Small intestine (tissue), 7 donors: ENCODE measurements around the gene PHLDB1. TPM values are rescaled to one million over a fixed set of nuclear protein-coding genes. Genes with fewer than 3 reads are reported as not detected.
"Not testable (repeated sequence)": the region's sequence is repeated elsewhere in the genome, so short reads cannot be mapped to it uniquely, and the experiment has no call there.

Source experiments
- DNase-seq, 2 donors: peaks; one replicate each; pipeline versions ENCODE4 v3.0.0 to v3.0.0-alpha.2; 2013
- FAIRE-seq: peaks from 2 replicates; lab custom pipeline; 2012; peaks lifted over from hg19 to GRCh38; lab: Jason Lieb, UNC
- H3K27ac ChIP-seq, 3 donors: one replicate each; pipeline ENCODE4 v1.5.1; 2013; ENCODE audit warnings: low read length in 2 of 3, mild to moderate bottlenecking in 2 of 3, control low read depth in 1 of 3, inconsistent platforms in 1 of 3, low read depth in 1 of 3, moderate library complexity in 1 of 3
- H3K27me3 ChIP-seq, 3 donors: one replicate each; pipeline ENCODE4 v1.6.1; 2013; ENCODE audit warnings: low read length in 3 of 3, inconsistent platforms in 1 of 3; ENCODE audit not compliant: control insufficient read depth in 3 of 3, insufficient read depth in 3 of 3
- H3K36me3 ChIP-seq, 3 donors: one replicate each; pipeline ENCODE4 v1.6.1; 2013; ENCODE audit warnings: low read length in 3 of 3, inconsistent platforms in 1 of 3, low read depth in 1 of 3, mild to moderate bottlenecking in 1 of 3, moderate library complexity in 1 of 3; ENCODE audit not compliant: control insufficient read depth in 3 of 3, insufficient read depth in 2 of 3
- H3K4me1 ChIP-seq, 3 donors: one replicate each; pipeline ENCODE4 v1.6.1; 2013; ENCODE audit warnings: low read length in 2 of 3, inconsistent platforms in 1 of 3, low read depth in 1 of 3, mild to moderate bottlenecking in 1 of 3, moderate library complexity in 1 of 3; ENCODE audit not compliant: control insufficient read depth in 3 of 3, insufficient read depth in 2 of 3
- H3K4me3 ChIP-seq, 3 donors: one replicate each; pipeline ENCODE4 v1.5.1; 2013; ENCODE audit warnings: low read length in 3 of 3, control low read depth in 1 of 3, inconsistent platforms in 1 of 3, low read depth in 1 of 3, mild to moderate bottlenecking in 1 of 3, moderate library complexity in 1 of 3
- H3K9me3 ChIP-seq, 2 donors: one replicate each; pipeline ENCODE4 v1.6.1; 2013; ENCODE audit warnings: low read depth in 1 of 2, low read length in 1 of 2; ENCODE audit not compliant: control insufficient read depth in 2 of 2, insufficient read depth in 1 of 2
- WGBS, 3 donors: extraction: QIAGEN DNeasy Blood & Tissue Kit; methylation state at CpG; one replicate each; pipeline ENCODE4 v1.1.7; 2013; 5-methylcytosine and 5-hydroxymethylcytosine counted together
- polyA plus RNA-seq, 4 donors: library from polyadenylated mRNA; stranded (reverse) in 3 of 4; unstranded in 1 of 4; fragments of 200-250 nt in 3 of 4; fragments of 120-200 nt in 1 of 4; gene quantifications; one replicate each; pipeline versions ENCODE4 v1.2.1 to v1.2.3, GENCODE V29; 2013
- donor health status: healthy with polysubstance abuse.
- donor health status: control.
- donor health status: control.
- donor health status: Bipolar disorder and iron deficiency.
- donor health status: healthy.

Gene PHLDB1
- polyA plus RNA-seq, 4 donors = 14.1 to 30.7 (median 21.9) TPM

DNA sequence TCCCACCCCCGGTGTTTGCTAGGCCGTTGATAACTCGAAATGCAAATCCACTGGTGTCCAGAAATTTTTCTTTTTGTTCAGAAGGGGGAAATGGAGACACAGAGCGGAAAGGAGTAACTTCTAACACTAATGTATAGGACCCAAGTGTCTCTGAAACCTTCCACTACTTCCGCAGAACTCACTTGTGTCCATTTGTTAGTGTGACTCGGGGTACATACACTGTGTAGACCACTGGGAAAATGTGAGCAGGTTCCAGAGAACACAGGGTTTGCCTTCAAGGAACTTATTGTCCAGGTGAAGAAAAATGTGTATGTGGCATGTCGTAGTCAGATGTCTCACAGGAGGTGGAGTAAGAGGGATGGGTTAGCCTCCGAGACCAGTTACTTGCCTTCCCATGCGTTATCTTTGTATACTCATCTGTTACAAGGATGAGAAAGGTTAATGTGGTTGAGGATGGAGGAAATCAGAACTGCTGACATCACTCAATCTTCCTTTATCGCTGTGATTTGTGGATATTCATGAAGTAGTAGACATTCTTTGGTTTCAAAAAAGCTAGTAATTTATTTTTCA, 34.3 kb upstream of the PHLDB1 start:
- Histone ChIP-seq H3K36me3 (peaks cover 0 to 13% (median 2%) of the 10 kb centered on the region in 3 donors), H3K4me3 (peak overlapping the region; percentile 82 to 100 (median 99)), H3K4me1 (peaks cover 2 to 5% (median 5%) of the 10 kb centered on the region in 3 donors), H3K9me3 (no peaks in the 10 kb centered on the region), H3K27ac (peak overlapping the region; percentile 96 to 99 (median 98)), H3K27me3 (no peaks in the 10 kb centered on the region)
- WGBS, 3 donors = 1 to 2% (median 2%) methylated on average over 10 of the region's 10 CpGs
- peak; percentile 61 to 65 for DNase-seq
- FAIRE-seq = no peak

DNA sequence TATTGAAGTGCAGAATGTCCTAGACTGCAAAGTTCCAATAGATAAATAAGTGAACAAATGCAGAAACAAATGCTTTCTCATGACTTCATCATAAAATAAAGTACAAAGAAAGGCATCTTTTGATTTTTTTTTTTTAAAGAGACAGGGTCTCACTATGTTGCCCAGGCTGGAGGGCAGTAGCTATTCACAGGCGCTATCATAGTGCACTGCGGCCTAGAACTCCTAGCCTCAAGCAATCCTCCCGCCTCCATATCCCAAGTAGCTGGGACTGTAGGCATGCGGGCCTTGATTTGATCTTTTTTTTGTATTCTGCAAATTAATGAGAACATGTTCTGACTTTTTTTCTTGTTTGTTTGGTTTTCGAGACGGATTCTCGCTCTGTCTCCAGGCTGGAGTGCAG, 32.8 kb upstream of the PHLDB1 start:
- peaks cover 2 to 5% (median 5%) of the 10 kb centered on the region in 3 donors for H3K4me1 ChIP-seq
- no peak for FAIRE-seq
- H3K9me3 ChIP-seq = no peaks in the 10 kb centered on the region
- no peaks in the 10 kb centered on the region for H3K27me3 ChIP-seq
- WGBS, 3 donors = 80 to 95% (median 84%) methylated on average over 7 of the region's 7 CpGs
- no peak overlapping the region for H3K4me3 ChIP-seq
- no peak for DNase-seq
- no peak overlapping the region for H3K27ac ChIP-seq
- peaks cover 0 to 13% (median 2%) of the 10 kb centered on the region in 3 donors for H3K36me3 ChIP-seq

DNA sequence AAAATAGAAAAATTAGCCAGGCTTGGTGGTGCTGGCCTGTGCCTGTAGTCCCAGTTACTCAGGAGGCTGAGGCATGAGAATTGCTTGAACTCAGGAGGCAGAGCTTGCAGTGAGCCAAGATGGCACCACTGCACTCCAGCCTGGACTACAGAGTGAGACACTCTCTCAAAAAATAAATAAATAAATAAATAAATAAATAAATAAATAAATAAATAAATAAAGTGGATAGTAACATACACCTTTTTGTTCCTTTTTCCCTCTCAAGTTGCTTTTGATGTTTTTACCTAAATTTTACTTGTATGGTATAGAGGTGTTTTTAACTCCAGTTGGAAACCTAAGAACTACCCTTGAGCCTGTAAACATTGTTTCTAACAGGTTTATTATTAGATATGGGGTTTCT, 29.4 kb upstream of the PHLDB1 start:
- H3K27me3 ChIP-seq, H3K4me3 ChIP-seq, FAIRE-seq, H3K4me1 ChIP-seq, DNase-seq, H3K9me3 ChIP-seq, H3K27ac ChIP-seq: not testable (repeated sequence)
- peaks cover 0 to 36% (median 6%) of the 10 kb centered on the region in 3 donors for H3K36me3 ChIP-seq

DNA sequence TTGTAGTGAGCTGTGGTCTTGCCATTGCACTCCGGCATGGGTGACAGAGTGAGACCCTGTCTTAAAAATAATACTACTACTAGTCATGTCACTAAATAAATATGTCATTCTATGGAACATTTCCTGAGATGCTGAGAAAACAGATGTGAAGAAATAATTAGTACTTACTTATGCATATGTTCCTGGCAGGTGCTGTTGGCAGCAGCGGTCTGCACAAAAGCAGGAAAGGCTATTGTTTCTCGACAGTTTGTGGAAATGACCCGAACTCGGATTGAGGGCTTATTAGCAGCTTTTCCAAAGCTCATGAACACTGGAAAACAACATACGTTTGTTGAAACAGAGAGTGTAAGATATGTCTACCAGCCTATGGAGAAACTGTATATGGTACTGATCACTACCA, 26.4 kb upstream of the PHLDB1 start:
- 72 to 87% (median 85%) methylated on average over 6 of the region's 6 CpGs for WGBS, 3 donors

DNA sequence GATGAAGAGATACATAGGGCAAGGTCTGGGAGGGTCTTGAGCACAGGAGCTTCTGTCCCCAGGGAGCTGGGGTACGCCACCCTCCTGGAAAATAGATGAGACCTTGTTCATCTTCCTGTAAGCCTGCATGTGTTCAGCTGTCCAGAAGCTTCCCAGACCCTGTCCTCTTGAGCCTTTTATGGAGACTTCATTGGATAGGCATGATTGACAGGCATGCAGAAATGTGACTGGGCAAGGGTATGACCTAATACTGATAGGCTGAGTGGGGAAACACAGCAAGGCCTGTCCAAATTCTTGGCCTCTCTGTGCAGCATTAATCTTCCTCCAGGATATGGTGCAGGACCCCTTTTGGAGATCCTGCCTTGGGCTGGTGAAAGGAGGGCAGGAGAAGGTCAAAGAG, 19.5 kb upstream of the PHLDB1 start:
- no peak overlapping the region for H3K27ac ChIP-seq
- no peak for DNase-seq
- H3K4me1 ChIP-seq = no peaks in the 10 kb centered on the region
- no peaks in the 10 kb centered on the region for H3K27me3 ChIP-seq
- H3K9me3 ChIP-seq = no peaks in the 10 kb centered on the region
- 96 to 100% (median 100%) methylated on average over 1 of the region's 1 CpG for WGBS, 3 donors
- H3K36me3 ChIP-seq = peaks cover 15 to 64% (median 41%) of the 10 kb centered on the region in 3 donors
- H3K4me3 ChIP-seq = no peak overlapping the region
- FAIRE-seq = no peak

More for the DNA sequence above, 26.4 kb upstream of the PHLDB1 start:
- H3K27ac ChIP-seq = no peak overlapping the region
- no peaks in the 10 kb centered on the region for H3K4me1 ChIP-seq
- H3K36me3 ChIP-seq = peaks cover 15 to 53% (median 20%) of the 10 kb centered on the region in 3 donors
- FAIRE-seq = no peak
- H3K4me3 ChIP-seq = no peak overlapping the region
- DNase-seq = no peak
- no peaks in the 10 kb centered on the region for H3K9me3 ChIP-seq
- no peaks in the 10 kb centered on the region for H3K27me3 ChIP-seq

DNA sequence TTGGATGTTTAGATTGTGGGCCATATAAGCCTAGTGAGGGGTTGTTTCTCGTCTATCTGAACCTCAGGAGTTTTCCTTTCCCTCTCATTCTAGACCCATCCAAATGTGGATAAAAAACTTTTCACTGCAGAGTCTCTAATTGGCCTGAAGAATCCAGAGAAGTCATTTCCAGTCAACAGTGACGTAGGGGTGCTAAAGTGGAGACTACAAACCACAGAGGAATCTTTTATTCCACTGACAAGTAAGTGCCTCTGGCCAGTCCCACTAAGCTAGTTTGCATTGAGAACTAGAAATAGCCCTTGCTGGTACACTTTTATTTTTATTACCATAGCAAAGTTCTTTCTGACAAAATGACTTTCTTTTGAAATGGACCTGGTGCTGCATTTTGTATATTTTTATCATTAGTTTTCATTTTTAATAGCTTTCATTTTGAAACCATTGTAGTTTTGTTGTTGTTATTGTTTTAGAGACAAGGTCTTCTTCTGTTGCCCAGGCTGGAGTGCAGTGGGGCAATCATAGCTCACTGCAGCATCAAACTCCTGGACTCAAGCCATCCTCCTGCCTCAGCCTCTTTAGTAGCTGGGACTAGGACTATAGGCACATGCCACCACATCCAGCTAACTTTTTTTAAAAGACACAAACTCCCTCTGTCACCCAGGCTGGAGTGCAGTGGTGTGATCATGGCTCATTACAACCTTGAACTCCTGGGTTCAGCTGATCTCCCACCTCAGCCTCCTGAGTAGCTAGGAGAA, 14.6 kb upstream of the PHLDB1 start:
- Histone ChIP-seq H3K4me1 (no peaks in the 10 kb centered on the region), H3K9me3 (no peaks in the 10 kb centered on the region), H3K4me3 (no peak overlapping the region), H3K36me3 (peaks cover 13 to 65% (median 42%) of the 10 kb centered on the region in 3 donors), H3K27me3 (no peaks in the 10 kb centered on the region), H3K27ac (peak overlapping the region in 1 of 3 donors; percentile 24)
- FAIRE-seq = no peak
- DNase-seq = no peak
- 84 to 96% (median 90%) methylated on average over 2 of the region's 2 CpGs for WGBS, 3 donors

DNA sequence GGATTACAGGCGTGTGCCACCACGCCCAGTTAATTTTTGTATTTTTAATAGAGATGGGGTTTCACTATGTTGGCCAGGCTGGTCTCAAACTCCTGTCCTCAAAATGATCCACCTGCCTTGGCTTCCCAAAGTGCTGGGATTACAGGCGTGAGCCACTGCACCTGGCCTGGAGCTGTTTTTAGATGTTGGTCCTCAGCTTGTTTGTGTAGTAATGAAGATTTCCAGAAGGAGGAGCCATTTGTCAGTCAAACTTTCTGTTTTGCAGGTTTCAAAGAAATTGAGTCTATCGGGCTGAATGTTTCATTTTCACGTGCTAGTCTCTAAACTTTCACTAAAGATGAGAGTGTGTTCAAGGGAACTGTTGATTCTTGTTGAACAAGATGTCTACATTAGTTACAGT, 12.4 kb upstream of the PHLDB1 start:
- peak; percentile 37 to 54 for DNase-seq
- H3K27ac ChIP-seq, H3K9me3 ChIP-seq, FAIRE-seq, H3K27me3 ChIP-seq, H3K4me1 ChIP-seq, H3K4me3 ChIP-seq: not testable (repeated sequence)
- WGBS, 3 donors = 48 to 51% (median 49%) methylated on average over 5 of the region's 5 CpGs
- peaks cover 14 to 60% (median 35%) of the 10 kb centered on the region in 3 donors for H3K36me3 ChIP-seq

DNA sequence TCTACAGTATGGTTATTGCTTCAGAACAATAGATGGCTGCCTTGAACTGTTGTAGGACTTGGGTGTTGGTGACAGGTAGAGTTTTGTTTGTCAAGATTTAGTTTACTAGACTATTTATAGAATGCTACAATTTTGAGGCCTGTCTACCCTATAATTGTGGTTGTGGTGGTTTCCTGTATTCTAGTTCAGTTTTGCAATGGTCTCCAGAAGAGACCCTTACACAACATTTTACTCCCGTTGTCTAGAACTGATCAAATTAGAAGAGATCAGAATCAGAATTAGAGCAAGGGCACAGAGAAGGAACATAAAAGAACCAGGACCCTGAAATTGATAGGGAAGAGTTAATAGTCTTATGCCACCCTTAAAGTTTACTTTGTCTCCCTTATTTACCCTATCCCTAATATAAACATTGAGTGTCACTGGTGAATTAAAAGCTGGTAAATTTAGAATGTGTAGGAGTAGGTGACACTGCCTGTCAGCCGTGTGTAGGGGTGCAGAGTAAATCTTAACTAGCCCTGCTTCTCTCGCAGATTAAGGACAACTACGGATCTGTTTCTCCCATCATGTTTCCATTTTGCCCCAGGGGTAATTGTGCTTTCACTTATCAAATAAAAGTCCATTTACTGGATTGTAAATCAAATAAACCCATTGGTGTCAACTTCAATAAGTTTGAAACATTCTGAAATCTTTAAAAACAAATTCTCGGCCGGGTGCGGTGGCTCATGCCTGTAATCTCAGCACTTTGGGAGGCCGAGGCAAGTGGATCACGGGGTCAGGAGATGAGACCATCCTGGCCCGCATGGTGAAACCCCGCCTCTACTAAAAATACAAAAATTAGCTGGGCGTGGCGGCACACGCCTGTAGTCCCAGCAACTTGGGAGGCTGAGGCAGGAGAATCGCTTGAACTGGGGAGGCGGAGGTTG, 10.9 kb upstream of the PHLDB1 start:
- WGBS, 3 donors = 89 to 92% (median 90%) methylated on average over 16 of the region's 16 CpGs
- no peak for FAIRE-seq

More for the DNA sequence above, 10.9 kb upstream of the PHLDB1 start:
- Histone ChIP-seq H3K27ac (no peak overlapping the region), H3K27me3 (no peaks in the 10 kb centered on the region), H3K36me3 (peaks cover 20 to 60% (median 32%) of the 10 kb centered on the region in 3 donors), H3K9me3 (no peaks in the 10 kb centered on the region), H3K4me1 (no peaks in the 10 kb centered on the region), H3K4me3 (no peak overlapping the region)
- no peak for DNase-seq
